ENCODE measurements around the gene PHKA2. TPM values are rescaled to one million over a fixed set of nuclear protein-coding genes. Genes with fewer than 3 reads are reported as not detected.

PHKA2 gene
- total and polyA plus RNA-seq, 10 of the 15 experiments (the other 5 are each of a cell fraction or from before 2014, with no cell fraction given) = 1.4 to 25.6 (median 15.4) TPM

GRCh38 chrX:18938710-18939109 lies 45.2 kb downstream of the PHKA2 start:
- ChIA-PET CTCF (no interaction called here), RAD21 (ENCODE audit: unreplicated experiment) (no interaction called here)
- no TSS peak for BruUV-seq (replicated peaks)

More at GRCh38 chrX:18938710-18939109, 45.2 kb downstream of the PHKA2 start:
- ATAC-seq = no peak
- Histone ChIP-seq H2AFZ (ENCODE audit: control insufficient read depth, low read depth, low read length) (no peak overlapping the region), H3K27ac (ENCODE audit: control insufficient read depth, insufficient read depth) (no peak overlapping the region), H3K4me1 (ENCODE audit: control insufficient read depth, insufficient read depth, low read length) (no peaks in the 10 kb centered on the region), H3K36me3 (ENCODE audit: control insufficient read depth in 2 of 2, insufficient read depth in 2 of 2, low read length in 1 of 2) (peaks cover 0 to 1% of the 10 kb centered on the region in 2 experiments; a peak in 2 of 4 replicates), H3K27me3 (replicated peaks in 1 of 2; ENCODE audit: control insufficient read depth in 2 of 2, insufficient read depth in 2 of 2, low read length in 1 of 2) (no peaks in the 10 kb centered on the region), H3K79me2 (ENCODE audit: control insufficient read depth, insufficient read depth, low read length) (no peaks in the 10 kb centered on the region), H3K4me3 (no peak overlapping the region), H3K9me3 (replicated peaks; ENCODE audit: control insufficient read depth, insufficient read depth, low read length) (no peaks in the 10 kb centered on the region), H3K4me2 (ENCODE audit: control insufficient read depth, insufficient read depth) (no peak overlapping the region), H4K20me1 (ENCODE audit: control insufficient read depth, insufficient read depth) (no peaks in the 10 kb centered on the region), H3K9ac (ENCODE audit: control insufficient read depth, insufficient read depth, low read length) (no peak overlapping the region)
- intact Hi-C loops (cut with micrococcal nuclease; ENCODE audit: unreplicated experiment) = loop anchor here (10.0 kb wide), 2 partner anchors 286 to 544 kb away; no protein-coding TSS in a partner anchor
- TF ChIP-seq BCL11A (IDR thresholded peaks at IDR 0.05; ENCODE audit: low read depth, low read length) = no peak
- TF ChIP-seq DPF2 (IDR thresholded peaks at IDR 0.05) = no peak
- no peak for TF ChIP-seq SRF (IDR thresholded peaks at IDR 0.05; ENCODE audit: low read depth in 2 of 2, low read length in 2 of 2)
- TF ChIP-seq SIX5 (IDR thresholded peaks at IDR 0.05; ENCODE audit: low read depth, low read length, severe bottlenecking) = no peak
- TF ChIP-seq STAT1 (conservative IDR thresholded peaks at IDR 0.05) = no peak
- TF ChIP-seq, protein P1, sequence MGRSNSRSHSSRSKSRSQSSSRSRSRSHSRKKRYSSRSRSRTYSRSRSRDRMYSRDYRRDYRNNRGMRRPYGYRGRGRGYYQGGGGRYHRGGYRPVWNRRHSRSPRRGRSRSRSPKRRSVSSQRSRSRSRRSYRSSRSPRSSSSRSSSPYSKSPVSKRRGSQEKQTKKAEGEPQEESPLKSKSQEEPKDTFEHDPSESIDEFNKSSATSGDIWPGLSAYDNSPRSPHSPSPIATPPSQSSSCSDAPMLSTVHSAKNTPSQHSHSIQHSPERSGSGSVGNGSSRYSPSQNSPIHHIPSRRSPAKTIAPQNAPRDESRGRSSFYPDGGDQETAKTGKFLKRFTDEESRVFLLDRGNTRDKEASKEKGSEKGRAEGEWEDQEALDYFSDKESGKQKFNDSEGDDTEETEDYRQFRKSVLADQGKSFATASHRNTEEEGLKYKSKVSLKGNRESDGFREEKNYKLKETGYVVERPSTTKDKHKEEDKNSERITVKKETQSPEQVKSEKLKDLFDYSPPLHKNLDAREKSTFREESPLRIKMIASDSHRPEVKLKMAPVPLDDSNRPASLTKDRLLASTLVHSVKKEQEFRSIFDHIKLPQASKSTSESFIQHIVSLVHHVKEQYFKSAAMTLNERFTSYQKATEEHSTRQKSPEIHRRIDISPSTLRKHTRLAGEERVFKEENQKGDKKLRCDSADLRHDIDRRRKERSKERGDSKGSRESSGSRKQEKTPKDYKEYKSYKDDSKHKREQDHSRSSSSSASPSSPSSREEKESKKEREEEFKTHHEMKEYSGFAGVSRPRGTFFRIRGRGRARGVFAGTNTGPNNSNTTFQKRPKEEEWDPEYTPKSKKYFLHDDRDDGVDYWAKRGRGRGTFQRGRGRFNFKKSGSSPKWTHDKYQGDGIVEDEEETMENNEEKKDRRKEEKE (IDR thresholded peaks at IDR 0.05) = no peak
- TF ChIP-seq ZZZ3 (IDR thresholded peaks at IDR 0.05; ENCODE audit: control insufficient read depth, insufficient read length, low read depth) = no peak
- no peak for TF ChIP-seq SPI1 (IDR thresholded peaks at IDR 0.05; ENCODE audit: borderline replicate concordance, insufficient read depth, low read depth, low read length)
- TF ChIP-seq, protein P2, sequence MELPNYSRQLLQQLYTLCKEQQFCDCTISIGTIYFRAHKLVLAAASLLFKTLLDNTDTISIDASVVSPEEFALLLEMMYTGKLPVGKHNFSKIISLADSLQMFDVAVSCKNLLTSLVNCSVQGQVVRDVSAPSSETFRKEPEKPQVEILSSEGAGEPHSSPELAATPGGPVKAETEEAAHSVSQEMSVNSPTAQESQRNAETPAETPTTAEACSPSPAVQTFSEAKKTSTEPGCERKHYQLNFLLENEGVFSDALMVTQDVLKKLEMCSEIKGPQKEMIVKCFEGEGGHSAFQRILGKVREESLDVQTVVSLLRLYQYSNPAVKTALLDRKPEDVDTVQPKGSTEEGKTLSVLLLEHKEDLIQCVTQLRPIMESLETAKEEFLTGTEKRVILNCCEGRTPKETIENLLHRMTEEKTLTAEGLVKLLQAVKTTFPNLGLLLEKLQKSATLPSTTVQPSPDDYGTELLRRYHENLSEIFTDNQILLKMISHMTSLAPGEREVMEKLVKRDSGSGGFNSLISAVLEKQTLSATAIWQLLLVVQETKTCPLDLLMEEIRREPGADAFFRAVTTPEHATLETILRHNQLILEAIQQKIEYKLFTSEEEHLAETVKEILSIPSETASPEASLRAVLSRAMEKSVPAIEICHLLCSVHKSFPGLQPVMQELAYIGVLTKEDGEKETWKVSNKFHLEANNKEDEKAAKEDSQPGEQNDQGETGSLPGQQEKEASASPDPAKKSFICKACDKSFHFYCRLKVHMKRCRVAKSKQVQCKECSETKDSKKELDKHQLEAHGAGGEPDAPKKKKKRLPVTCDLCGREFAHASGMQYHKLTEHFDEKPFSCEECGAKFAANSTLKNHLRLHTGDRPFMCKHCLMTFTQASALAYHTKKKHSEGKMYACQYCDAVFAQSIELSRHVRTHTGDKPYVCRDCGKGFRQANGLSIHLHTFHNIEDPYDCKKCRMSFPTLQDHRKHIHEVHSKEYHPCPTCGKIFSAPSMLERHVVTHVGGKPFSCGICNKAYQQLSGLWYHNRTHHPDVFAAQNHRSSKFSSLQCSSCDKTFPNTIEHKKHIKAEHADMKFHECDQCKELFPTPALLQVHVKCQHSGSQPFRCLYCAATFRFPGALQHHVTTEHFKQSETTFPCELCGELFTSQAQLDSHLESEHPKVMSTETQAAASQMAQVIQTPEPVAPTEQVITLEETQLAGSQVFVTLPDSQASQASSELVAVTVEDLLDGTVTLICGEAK (IDR thresholded peaks at IDR 0.05; ENCODE audit: borderline replicate concordance) = no peak
- TF ChIP-seq RELB (IDR thresholded peaks at IDR 0.05; ENCODE audit: low read depth) = no peak
- no peak for TF ChIP-seq KLF5 (IDR thresholded peaks at IDR 0.05; ENCODE audit: partially characterized antibody)
- no peak for TF ChIP-seq RBBP5 (conservative IDR thresholded peaks at IDR 0.05)
- 41% methylated on average over 3 of the region's 3 CpGs for WGBS (ENCODE audit: insufficient coverage, insufficient replicate concordance, low lambda C conversion rate, missing lambda C conversion rate)
- no peak for DNase-seq (ENCODE audit: low read depth, low spot score)
- FAIRE-seq = no peak
- ChIA-PET SMC1A (ENCODE audit: uncharacterized antibody, unreplicated experiment) (interaction anchor here (1.0 kb wide), 1 partner anchor 8 kb away, joined by 3 read pairs; no protein-coding TSS in a partner anchor), POLR2A (no interaction called here)
- in situ Hi-C loops (cut with MboI) = no loop called here

All from GM12878 (cell line).